GM11168 (cell line): ENCODE measurements around the gene MEGF11.

ENCODE experiments used
- in situ Hi-C: fragments of 300-500 bp; cut with MboI; formaldehyde crosslinking; loops from one replicate; pipeline ENCODE4 v1.12.0; 2022; ENCODE audit warnings: low sequenced_read_pairs; ENCODE audit not compliant: unreplicated experiment

MEGF11 gene

GRCh38 chr15:66153549-66154415 lies 99.8 kb downstream of the MEGF11 start:
- in situ Hi-C loops, result no loop called here

- in situ Hi-C loops, result no loop called here
Observed at GRCh38 chr15:66152650-66153049, 100.9 kb downstream of the MEGF11 start.

- in situ Hi-C loops, result no loop called here
Observed at GRCh38 chr15:66151809-66152208, 101.7 kb downstream of the MEGF11 start.

- in situ Hi-C loops, result no loop called here
Observed at GRCh38 chr15:66149871-66150270, 103.7 kb downstream of the MEGF11 start.

GRCh38 chr15:66148187-66148586 lies 105.4 kb downstream of the MEGF11 start:
- in situ Hi-C loops, result no loop called here

GRCh38 chr15:66147440-66147839 lies 106.1 kb downstream of the MEGF11 start:
- in situ Hi-C loops, result no loop called here

- in situ Hi-C loops, result no loop called here
Observed at GRCh38 chr15:66145726-66146182, 107.8 kb downstream of the MEGF11 start.

- in situ Hi-C loops, result no loop called here
Observed at GRCh38 chr15:66144978-66145725, 108.4 kb downstream of the MEGF11 start.

GRCh38 chr15:66142285-66142684 lies 111.3 kb downstream of the MEGF11 start:
- in situ Hi-C loops, result no loop called here

GRCh38 chr15:66139591-66140207 lies 113.9 kb downstream of the MEGF11 start:
- in situ Hi-C loops, result no loop called here

- in situ Hi-C loops, result no loop called here
Observed at GRCh38 chr15:66138892-66139590, 114.5 kb downstream of the MEGF11 start.

GRCh38 chr15:66138096-66138783 lies 115.3 kb downstream of the MEGF11 start:
- in situ Hi-C loops, result no loop called here

- in situ Hi-C loops, result no loop called here
Observed at GRCh38 chr15:66136948-66137347, 116.6 kb downstream of the MEGF11 start.

- in situ Hi-C loops, result no loop called here
Observed at GRCh38 chr15:66135664-66136063, 117.9 kb downstream of the MEGF11 start.

- in situ Hi-C loops, result no loop called here
Observed at GRCh38 chr15:66134284-66134683, 119.3 kb downstream of the MEGF11 start.

- in situ Hi-C loops, result no loop called here
Observed at GRCh38 chr15:66133247-66133885, 120.2 kb downstream of the MEGF11 start.

- in situ Hi-C loops, result no loop called here
Observed at GRCh38 chr15:66132251-66132816, 121.2 kb downstream of the MEGF11 start.

GRCh38 chr15:66131831-66132230 lies 121.7 kb downstream of the MEGF11 start:
- in situ Hi-C loops, result no loop called here

GRCh38 chr15:66131200-66131599 lies 122.3 kb downstream of the MEGF11 start:
- in situ Hi-C loops, result no loop called here
